Activated CD4-positive, CD25-positive, alpha-beta regulatory T cell treated with anti-CD3 and anti-CD28 coated beads, Interleukin-2, amount 50 U/mL, for 16 hours (primary cell): Measurements from ENCODE around the gene ZNF592.
"Not testable (repeated sequence)": the region's sequence is repeated elsewhere in the genome, so short reads cannot be mapped to it uniquely, and the experiment has no call there.

Experiments used
- DNase-seq: peaks from one replicate; pipeline ENCODE4 v3.0.0-alpha.2; 2020; ENCODE audit warnings: low read depth, low spot score

ZNF592 gene

DNA sequence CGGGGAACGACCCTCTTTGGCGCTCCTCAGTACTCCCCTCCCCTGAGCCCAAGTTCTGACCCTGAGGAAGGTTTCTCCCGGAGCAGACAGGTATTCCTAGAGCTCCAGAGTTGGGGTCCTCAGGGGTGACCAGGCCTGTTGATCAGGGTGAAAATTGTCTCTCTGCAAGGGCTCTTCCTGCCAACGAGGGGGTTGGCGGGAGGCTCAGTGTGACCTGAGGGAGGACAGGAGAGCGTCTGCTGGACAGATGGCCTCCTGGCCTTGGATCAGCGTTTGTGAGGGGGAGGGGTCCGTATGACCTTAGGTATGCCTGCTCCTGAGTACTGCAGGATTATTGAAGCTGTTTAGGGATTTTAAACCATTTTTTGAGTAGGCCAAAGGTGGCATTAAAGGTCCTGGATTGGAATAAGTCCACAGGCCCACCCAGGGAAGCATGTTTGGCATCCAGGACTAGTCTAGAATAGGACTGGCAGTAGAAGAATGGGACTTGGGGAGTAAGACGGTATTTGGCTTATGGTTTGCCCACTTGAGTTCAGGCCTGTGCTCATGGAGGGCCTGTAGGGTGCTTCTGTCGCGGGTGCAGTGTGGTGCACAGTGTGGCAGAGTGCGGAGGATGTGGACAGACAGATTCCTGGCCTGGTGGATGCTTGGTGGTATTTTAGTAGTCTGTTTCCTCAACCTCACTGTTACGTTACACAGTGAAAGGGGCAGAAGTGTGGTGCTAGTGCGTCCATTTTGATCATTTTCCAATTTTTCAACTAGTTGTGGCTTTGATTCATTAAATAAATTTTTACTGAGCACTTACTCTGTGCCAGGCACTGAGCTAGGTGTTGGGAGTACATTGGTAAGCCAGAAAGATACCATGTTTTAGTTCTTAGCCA lies 959 bp downstream of the ZNF592 start:
- no peak for DNase-seq

GRCh38 chr15:84750583-84751092 lies 2.2 kb downstream of the ZNF592 start:
- no peak for DNase-seq

- not testable (repeated sequence) for DNase-seq
Measured at GRCh38 chr15:84751721-84752120, 3.3 kb downstream of the ZNF592 start.

- DNase-seq, result no peak
Measured at GRCh38 chr15:84752195-84752594, 3.8 kb downstream of the ZNF592 start.

- DNase-seq, result no peak
Measured at GRCh38 chr15:84752700-84753099, 4.3 kb downstream of the ZNF592 start.

DNA sequence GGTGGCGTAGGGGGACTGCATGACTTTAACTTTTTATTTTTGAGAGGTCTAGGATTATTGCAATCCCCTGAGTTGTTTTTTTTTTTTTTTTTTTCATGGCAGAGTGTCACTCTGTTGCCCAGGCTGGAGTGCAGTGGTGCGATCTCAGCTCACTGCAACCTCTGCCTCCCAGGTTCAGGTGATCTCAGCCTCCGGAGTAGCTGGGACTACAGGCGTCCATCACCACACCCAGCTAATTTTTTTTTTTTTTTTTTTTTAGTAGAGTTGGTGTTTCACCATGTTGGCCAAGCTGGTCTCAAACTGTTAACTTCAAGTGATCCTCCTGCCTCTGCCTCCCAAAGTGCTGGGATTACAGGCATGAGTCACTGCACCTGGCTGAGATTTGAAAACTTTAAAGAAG lies 6.5 kb downstream of the ZNF592 start:
- not testable (repeated sequence) for DNase-seq

- DNase-seq, result no peak
Measured at GRCh38 chr15:84755736-84756527, 7.5 kb downstream of the ZNF592 start.

- DNase-seq, result no peak
Measured at GRCh38 chr15:84759018-84759417, 10.6 kb downstream of the ZNF592 start.

DNA sequence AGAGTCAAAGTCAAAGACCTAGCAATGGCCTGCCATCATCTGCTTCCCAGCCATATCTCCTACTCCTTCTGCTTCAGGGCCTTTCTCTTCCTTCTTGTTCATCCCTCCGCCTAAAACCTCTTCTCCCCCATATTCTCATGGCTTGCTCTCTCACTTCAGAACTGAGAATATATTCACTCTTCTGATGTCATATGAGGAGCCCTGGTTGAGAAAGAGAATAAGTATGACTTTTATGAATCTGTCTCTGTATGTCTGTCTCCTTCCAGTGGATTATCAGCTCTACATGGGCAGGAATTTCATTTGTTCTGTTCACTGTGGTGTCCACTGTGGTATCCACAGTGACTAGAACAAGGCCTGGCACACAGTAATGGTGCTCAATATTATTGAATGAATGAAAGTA lies 11.8 kb downstream of the ZNF592 start:
- DNase-seq, result no peak

- DNase-seq, result no peak
Measured at GRCh38 chr15:84761607-84762131, 13.3 kb downstream of the ZNF592 start.

GRCh38 chr15:84762840-84763572 lies 14.6 kb downstream of the ZNF592 start:
- no peak for DNase-seq

DNA sequence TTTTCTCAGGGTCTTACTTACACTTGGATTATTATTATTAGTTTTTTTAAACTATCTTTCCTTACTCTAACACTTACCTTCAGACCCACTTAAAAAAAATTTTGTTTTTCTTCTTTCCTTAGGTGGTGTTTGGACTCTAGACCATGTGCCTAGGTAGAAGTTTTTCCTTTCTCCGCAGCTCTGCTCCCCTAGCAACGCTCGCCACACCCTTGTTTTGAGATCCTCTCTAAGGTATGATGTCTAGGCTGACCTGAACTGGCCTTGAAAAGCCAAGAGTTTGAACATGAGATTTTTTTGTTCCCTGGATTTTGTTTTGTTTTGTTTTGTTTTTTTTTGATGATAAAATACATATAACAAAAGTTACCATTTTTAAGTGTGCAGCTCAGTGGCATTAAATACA lies 16.2 kb downstream of the ZNF592 start:
- DNase-seq, result no peak

GRCh38 chr15:84764989-84765388 lies 16.6 kb downstream of the ZNF592 start:
- no peak for DNase-seq

- no peak for DNase-seq
Measured at GRCh38 chr15:84765675-84766074, 17.3 kb downstream of the ZNF592 start.

- DNase-seq, result no peak
Measured at GRCh38 chr15:84766461-84767035, 18.2 kb downstream of the ZNF592 start.

- DNase-seq, result no peak
Measured at GRCh38 chr15:84772031-84772430, 23.6 kb downstream of the ZNF592 start.

GRCh38 chr15:84772467-84772866 lies 24.1 kb downstream of the ZNF592 start:
- DNase-seq, result no peak

- no peak for DNase-seq
Measured at GRCh38 chr15:84773716-84774115, 25.3 kb downstream of the ZNF592 start.

DNA sequence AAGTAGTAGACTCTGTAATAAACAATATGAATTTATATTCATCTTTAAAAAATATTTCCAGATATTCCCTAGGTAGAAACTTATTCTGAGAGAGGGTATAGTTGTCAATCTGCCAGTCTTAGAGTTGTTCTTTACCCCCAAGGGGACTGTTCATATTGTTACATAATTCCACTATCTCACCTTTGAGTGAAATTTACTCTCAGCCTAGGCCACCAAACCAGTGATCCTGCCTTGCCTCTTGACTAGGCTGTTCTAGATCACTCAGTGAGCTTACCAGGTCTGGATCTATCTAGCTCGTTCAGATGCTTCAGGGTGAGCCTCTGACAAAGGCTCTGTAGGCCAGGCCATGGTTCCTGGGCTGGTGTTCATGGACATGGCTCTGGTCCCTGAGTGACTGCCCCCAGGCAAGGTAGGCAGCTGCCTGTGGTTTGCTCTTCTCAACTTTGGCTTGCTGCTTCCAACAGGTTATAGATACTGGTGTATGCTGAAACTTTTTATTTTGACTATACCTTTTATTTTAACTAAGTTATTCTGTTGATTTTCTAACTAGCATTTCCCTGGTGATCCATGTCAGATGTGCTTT lies 27.6 kb downstream of the ZNF592 start:
- no peak for DNase-seq

DNA sequence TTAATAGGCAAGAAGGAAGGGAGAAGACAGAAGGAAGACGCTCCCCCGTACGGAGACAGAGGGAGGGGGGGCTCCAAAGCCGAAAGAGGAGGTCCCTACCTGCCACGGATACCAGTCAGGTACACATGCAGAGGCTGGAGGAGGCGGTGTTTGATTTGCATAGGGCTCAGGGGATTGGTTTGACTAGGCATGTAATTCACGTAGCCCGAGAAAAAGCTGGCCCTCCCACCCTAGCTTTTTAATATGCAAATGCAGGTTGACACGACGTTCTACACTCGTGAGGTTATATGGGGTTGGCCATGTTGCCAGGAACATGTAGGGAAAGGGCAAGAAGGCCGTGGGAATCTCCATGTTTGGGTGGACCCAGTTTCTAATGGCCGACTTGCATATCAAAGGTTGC lies 29.8 kb downstream of the ZNF592 start:
- no peak for DNase-seq

DNA sequence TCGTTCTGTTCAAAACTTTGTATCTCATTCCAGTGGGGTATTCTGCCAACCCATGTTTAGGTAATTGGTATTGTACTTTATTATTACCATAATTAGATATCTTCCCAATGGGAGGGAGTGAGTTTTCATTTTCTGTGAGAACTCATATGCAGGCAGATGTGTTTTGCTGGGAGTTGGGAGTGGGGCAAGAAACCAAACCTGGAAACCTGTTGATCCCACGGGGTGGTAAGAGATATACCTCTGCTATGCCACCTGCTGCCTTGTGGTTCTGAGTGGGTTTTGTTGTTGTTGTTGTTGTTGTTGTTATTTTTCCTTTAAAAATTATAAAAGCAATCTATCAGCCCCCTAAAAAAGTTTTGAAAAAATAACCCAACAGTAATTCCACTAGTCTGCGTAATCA lies 32.1 kb downstream of the ZNF592 start:
- no peak for DNase-seq
